GM21447 (cell line): Measurements from ENCODE around the gene MCM3AP.
A peak's percentile ranks its signal among the peaks of the same experiment; 100 is the strongest.
"Not testable (repeated sequence)": the region's sequence is repeated elsewhere in the genome, so short reads cannot be mapped to it uniquely, and the experiment has no call there.

Source experiments
- ATAC-seq: cut with Tn5 transposase; IDR thresholded peaks from one replicate; pipeline ENCODE4 v1.9.1; 2021; ENCODE audit not compliant: unreplicated experiment

The MCM3AP gene

GRCh38 chr21:46312949-46313348, 27.5 kb upstream of the MCM3AP start:
- ATAC-seq = no peak

GRCh38 chr21:46311568-46311967, 26.2 kb upstream of the MCM3AP start:
- no peak for ATAC-seq

GRCh38 chr21:46310260-46310659, 24.8 kb upstream of the MCM3AP start:
- ATAC-seq = not testable (repeated sequence)

DNA sequence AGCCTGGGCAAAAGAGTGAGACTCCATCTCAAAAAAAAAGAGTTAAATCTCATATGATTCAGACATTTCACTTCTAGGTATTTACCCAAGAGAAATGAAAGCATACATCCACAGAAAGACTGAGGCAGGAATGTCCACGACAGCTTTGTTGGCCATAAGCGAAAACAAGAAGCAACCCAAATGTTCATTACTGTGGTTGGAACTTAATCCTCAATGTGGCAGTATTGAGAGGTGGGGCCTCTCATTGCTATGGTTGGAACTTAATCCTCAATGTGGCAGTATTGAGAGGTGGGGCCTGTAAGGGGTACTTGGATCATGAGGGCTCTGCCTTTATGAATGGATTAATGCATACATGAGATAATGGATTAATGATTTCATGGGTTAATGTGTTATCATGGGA, 23.0 kb upstream of the MCM3AP start:
- ATAC-seq = no peak

- no peak for ATAC-seq
Observed at GRCh38 chr21:46307625-46308024, 22.2 kb upstream of the MCM3AP start.

- no peak for ATAC-seq
Observed at GRCh38 chr21:46304955-46305354, 19.5 kb upstream of the MCM3AP start.

DNA sequence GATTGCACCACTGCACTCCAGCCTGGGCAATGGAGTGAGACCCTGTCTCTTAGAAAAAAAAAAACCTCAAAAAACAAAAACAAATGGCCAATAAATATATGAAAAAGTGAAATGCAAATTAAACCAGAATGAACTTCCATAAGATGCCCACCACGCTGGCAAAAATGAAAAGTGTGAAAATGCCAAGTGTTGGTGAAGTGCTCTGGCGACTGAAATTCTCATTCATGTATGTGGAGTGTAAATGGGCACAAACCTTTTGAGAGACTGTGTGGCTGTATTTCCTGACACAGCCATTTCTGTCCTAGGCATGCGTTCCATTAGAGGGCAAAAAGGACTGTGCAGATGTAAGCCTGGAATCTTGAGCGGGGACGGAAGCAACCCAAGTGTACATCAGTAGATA, 19.0 kb upstream of the MCM3AP start:
- no peak for ATAC-seq

- ATAC-seq = no peak
Observed at GRCh38 chr21:46301759-46302158, 16.3 kb upstream of the MCM3AP start.

- no peak for ATAC-seq
Observed at GRCh38 chr21:46299167-46299566, 13.8 kb upstream of the MCM3AP start.

GRCh38 chr21:46297338-46298271, 12.2 kb upstream of the MCM3AP start:
- ATAC-seq = no peak

- no peak for ATAC-seq
Observed at GRCh38 chr21:46295996-46296752, 10.8 kb upstream of the MCM3AP start.

- no peak for ATAC-seq
Observed at GRCh38 chr21:46295177-46295770, 9.9 kb upstream of the MCM3AP start.

DNA sequence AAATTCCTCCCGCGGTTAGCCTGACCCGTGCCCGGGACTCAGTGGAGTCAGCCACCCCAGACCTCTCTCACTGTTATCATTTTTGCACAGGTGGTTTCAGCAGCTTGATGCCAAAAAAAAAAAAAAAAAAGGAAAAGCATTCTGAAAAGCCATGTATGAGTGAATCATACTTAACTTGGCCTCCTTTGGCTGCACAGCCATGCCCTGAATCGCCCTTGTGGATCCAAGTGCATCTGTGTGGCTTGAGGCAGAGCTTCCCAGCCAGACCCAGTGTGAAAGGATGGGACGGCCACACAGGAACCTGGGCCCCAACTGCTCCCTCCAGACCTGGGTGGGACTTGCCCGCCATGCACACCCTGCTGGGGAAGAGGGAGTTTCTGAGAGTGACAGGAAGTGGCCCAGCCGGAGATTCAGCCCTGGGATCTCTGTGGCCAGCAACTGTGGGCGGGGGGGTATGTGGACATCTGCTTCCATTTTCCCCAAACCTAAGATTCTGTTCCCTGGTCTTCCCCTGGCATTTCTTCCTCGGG, 9.3 kb upstream of the MCM3AP start:
- no peak for ATAC-seq

DNA sequence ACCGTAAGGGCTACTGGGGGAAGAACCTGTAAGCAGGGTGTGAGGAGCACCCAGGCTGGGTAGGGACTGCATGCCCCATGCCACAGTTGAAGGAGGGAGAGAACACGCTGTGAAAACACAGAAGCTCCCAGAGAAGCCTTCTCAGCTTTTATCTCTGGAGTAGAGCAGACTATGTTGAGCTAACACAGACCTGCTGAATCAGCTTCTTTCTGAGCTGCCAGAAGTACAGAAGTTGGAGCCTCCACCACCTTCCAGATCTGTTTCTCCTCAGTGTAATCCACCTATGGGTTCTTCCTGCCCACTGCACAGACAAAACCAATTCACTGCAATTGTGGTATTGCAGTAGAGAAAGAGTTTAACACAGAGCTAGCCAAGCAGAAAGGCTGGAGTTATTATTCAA, 6.2 kb upstream of the MCM3AP start:
- no peak for ATAC-seq

GRCh38 chr21:46289655-46290179, 4.3 kb upstream of the MCM3AP start:
- ATAC-seq = no peak

- ATAC-seq = no peak
Observed at GRCh38 chr21:46287541-46287940, 2.1 kb upstream of the MCM3AP start.

DNA sequence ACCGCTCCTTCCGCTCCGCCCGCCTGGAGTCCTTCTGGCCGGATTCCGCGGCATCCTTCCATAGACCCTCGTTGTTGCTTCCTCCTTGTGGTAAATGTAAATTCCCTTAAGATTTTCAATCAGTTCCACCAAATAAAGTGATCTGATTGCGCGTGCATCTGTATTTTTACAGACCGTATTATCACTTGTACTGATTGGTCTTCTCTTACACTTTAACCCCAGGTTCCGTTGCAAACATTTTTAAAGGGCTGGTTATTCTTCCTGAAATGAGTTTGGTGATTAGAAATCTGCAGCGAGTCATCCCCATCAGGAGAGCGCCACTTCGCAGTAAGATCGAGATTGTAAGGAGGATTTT, 1.2 kb upstream of the MCM3AP start:
- ATAC-seq = peak; percentile 7

GRCh38 chr21:46285761-46286647, 593 bp upstream of the MCM3AP start, which contains the start of gene YBEY:
Gene YBEY, plus strand, starts transcription at chr21:46286342. Its CDS starts 572 bp downstream, at chr21:46286914.
- ATAC-seq = peak; percentile 80

DNA sequence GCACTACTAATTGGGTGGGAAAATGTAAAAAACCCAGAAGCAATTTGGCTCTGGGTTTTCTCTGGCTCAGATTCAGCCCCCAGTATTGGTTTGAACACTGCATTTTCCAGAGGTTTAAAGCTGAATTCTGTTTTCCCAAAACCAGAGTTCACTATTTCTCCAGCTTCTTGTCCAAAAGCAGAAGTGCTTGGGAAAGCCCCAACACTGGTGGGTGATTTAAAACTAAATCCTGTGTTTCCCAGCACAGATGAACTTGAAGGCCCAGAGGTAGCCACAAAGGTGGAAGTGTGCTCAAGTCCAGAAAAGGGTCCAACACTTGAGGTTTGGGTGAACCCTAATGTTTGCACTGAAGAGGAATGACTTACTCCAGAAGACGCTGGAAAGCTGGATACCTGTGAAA, 678 bp downstream of the MCM3AP start:
- no peak for ATAC-seq

GRCh38 chr21:46284077-46284644, 1.2 kb downstream of the MCM3AP start:
- ATAC-seq = no peak
